Stimulated activated CD8-positive, alpha-beta memory T cell treated with anti-CD3 and anti-CD28 coated beads, Interleukin-15, amount 100 ng/mL, for 1 hour (primary cell): ENCODE results near the gene KRT74.

ENCODE experiments used
- DNase-seq: peaks from one replicate; pipeline ENCODE4 v3.0.0-alpha.2; 2020; ENCODE audit warnings: low read depth

KRT74 gene

DNA sequence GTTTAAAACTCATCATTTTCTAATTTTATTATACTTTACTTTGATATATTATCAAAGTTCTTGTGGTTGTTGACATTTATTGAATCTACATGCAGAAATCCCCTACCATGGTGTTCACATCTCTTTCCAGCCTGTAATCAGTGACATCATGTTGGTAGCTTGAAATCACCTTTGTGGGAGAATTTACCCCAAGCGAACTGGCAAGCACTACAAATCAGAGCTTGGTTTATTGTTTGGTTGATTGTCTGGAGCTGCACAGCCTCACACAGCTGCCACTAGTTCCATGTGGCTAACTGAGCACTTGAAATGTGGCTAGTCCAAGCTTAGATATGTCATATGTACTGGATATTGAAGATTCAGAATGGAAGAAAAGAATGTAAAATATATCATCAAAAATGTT lies 38.1 kb downstream of the KRT74 start:
- DNase-seq, result no peak

DNA sequence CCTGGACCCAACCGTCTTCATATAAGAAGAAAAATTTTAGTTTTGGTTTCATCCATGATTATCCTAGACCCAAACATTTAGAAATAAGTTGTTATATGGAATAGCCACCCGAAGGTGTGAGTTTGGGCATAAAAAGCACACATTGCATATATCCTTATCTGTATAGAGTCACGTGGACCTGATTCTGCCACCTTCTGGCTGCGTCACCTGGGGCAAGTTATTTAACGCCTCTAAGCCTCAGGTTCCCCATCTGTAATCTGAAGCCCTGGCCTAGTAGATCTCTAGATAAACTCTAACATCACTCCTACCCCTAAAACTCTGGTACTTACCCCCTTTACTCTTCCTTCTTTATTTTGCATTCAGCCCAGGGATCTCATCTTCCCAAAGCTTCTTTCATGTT lies 39.2 kb downstream of the KRT74 start:
- DNase-seq, result no peak

DNA sequence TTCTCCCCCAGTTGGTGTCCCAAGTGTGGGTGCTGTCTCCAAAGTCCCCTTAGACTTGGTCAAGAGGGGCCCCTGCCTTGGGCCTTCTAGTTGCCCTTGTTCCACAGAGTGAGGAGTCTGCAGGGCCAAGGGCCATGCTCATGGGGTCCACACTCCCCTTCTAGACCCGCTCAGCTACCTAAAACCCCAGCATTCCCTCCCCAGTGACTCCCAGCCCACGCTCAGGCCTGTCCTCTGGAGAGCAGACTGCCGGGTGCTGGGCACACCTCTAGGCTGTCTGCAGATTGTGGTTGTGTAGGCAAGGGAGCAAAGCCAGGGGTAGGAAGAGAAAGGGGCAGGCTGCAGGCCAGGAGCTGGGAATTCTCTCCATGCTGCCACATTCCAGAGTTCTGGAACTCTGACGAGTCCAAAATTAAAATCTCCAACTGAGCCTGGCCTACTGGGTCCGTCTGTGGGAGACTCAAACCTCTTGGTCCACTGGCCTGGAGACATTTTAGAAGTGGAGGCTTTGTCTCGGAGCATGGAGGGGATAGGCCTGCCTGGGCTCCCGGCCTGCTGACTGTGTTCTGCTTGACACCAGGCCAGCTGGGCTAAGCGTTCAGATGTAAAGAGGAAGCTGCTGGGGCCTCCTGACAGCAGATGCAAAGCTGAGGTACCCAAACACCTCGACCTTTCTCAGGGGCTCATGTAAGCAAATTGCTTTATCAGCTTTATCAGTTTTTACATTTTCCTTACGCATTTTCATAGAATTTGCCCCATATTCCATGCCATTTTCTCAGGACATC lies 39.8 kb downstream of the KRT74 start:
- DNase-seq, result no peak

DNA sequence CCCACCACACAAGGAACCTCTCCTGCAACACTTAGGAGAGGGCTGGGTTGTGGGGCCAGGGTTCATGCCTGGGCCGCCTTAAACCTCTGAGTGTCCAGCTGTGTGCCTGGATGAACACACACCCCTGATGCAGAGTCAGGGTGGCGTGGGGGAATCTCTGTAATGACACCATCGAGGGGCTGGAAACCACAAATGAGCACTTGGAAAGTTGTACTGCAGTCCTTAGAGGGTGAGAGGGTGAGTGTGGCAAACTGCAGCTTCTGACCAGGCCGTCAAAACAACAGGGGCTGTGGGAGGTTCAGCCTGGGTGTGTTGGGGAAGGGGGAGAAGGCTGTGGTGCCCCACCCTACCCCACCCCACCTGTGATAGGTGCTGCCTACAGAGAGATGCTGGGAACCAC lies 41.0 kb downstream of the KRT74 start:
- no peak for DNase-seq

DNA sequence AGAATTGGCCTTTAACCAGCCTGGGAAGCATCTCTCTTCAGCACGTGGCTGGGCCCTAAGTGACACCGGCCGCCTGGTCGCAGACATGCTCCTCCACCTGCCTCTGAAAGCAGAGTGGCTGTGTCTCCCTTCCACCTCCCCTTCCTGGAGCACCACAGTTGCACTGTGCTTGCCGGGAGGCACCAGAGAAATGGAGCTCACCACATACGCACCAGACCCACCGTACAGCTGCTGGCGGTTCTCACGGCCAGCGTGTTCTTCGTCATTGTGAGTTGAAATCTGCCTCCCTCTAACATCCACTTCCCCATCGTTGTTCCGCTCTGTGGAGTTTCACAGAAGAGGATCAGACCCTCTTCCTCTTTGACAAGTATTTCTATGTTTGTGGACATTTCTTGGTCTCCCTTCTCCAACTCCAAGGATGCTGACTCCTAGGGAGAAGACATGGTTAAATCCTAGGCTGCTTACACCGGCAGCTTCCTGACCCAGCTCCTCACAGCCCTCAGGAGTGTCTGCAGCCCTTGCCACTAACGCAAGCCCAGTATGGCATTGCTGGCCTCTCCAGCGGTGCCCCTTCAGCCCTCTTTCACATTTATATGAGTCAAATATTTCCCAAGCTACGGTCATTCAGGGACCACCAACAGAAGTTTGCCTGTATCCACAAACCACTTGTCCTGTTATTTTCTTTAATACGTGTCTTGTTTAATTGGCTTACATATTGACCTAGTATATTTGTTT lies 41.9 kb downstream of the KRT74 start:
- no peak for DNase-seq

DNA sequence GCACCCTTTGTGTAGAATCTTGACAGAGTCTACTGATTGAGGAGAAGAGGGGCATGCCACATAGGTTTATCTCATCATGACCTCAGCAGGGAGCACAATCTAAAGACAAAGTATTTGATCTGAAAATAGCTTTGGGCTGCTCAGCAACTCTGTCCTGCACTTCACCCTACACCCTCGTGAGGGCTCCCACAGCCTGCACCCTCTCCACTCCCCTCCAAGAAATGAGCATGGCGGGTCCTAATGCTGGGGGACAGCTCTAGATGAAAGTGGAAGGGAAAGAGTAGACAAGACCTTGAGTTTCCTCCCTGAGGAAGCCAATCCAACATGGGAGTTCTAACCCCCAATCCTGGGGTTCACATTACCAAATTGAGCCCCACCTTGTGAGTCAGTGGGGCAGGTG lies 42.7 kb downstream of the KRT74 start:
- no peak for DNase-seq

DNA sequence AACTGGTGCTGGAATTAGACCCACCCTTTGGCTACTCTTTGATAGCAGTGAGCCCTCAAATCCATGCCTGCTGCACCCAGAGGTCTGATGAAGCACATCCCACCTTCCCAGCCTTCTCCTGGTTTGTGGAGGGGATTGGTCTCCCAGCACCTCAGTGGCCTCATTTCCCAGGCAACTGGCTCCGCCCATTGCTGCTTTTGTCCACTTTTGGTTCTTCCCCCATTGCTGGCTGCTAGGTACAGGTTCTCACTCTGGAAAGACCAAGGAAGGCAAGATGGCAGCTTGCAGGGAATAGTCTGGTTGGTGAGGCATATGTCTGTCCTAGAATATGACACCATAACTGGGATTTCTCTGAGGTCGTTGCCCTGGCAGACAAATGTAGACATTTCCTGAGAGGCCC lies 43.3 kb downstream of the KRT74 start:
- no peak for DNase-seq

DNA sequence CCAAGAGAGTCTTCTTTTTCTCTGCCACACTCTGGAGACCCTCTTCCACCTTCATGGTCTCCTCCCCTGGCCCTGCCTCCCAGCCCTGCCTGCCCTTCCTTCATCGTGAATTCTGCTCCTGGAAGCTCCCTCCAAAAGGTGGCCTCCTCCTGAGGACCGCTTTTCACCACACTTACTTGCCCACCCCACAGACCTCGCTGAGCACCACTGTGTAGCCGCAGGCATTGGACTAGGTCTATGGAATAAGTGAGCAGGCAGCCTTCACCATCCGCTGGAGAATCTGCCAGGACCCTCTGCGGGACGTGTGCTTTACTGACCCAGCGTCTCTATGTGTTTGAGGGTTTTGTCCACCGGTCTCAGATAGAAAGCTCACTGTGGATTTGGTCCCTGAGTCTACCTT lies 43.8 kb downstream of the KRT74 start:
- no peak for DNase-seq

DNA sequence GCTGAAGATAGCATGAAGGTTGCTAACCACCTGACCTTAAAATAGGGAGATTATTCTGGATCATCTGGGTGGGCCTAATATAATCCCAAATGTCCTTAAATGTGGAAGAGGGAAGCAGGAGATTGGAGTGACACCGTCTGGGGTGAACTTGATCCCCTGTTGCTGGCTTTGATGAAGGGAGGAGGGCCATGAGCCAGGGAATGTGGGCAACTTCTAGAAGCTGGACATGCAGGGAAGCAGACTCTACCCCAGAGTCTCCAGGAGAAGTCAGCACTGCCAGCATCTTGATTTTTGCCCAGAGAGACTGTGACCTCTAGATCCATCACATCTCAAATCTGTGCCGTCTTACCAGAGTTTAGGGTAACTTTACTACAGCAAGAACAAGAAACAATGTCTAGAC lies 44.2 kb downstream of the KRT74 start:
- no peak for DNase-seq

DNA sequence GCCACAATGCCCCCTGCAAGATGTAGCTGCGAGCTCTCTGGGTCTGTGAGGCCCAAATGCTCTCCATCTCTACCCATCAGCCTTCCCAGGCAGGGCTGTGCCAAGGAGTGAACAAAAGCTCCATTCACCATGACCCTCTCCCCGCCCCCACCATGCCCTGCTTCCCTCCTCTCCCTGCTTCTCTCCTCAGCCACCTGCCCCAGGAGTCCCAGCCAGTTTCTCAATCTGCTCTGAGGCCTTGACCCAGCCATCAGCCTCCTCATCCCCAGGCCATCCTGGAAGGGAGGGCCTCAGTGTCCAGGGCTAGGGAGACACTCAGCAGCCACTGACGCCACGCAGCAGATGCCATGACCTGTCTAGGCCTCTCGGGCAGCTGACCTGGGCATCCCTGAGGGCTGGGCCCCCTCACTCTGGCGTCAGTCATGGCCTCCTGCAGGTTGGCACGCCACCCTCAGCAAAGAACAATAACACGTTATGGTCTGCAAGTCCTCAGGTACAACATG lies 45.0 kb downstream of the KRT74 start:
- DNase-seq, result no peak

DNA sequence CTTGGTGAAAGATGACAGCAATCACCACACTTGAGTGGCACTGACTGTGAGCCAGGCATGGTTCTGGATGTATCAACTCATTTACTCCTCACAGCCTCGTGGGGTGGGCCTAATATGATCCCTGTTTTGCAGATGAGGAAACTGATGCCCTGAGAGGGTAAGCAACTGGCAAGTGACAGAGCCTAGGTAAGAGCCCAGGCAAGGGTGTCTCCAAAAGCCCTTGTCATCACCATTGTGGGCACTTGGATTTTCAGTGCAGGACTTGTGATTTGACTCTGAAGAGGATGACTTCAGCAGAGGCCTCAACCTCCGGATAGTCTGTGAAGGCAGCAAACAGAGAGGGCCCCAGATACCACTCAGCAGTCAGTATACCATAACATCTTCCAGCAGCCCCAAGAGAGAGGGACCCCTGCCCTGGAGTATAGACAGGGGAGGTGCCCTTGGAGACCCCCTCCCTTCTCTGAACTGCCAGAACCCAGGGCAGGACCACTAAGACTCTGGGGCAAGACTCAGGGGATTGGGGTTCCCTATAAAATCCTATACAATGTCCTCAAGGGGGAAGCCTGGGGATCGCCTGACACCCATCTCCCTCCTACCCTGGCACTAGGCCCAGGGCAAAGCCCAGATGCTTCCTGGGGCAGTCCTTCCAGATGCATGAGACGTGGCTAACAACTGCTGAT lies 46.4 kb downstream of the KRT74 start:
- DNase-seq, result no peak

DNA sequence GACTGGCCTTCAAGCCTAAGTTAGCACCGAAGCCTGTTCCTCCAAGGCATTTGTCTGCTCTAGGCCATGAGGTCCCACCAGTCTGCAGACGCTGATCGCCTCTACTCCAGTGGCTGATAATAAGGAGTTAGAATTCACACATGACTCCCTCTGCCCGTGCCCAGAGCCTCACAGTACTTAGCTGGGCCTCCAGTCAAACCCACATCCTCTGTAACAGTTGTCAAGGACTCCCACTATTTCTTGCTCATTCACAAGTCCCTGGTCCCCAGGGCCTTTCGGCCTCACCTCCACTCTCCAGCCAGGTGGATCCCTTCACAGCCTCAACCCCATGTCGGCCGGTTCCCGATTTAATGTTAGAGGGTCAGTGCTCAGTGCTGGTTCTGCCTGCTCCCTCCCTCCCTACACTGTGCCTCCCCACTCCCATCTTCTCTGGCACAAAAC lies 47.1 kb downstream of the KRT74 start:
- DNase-seq, result no peak

DNA sequence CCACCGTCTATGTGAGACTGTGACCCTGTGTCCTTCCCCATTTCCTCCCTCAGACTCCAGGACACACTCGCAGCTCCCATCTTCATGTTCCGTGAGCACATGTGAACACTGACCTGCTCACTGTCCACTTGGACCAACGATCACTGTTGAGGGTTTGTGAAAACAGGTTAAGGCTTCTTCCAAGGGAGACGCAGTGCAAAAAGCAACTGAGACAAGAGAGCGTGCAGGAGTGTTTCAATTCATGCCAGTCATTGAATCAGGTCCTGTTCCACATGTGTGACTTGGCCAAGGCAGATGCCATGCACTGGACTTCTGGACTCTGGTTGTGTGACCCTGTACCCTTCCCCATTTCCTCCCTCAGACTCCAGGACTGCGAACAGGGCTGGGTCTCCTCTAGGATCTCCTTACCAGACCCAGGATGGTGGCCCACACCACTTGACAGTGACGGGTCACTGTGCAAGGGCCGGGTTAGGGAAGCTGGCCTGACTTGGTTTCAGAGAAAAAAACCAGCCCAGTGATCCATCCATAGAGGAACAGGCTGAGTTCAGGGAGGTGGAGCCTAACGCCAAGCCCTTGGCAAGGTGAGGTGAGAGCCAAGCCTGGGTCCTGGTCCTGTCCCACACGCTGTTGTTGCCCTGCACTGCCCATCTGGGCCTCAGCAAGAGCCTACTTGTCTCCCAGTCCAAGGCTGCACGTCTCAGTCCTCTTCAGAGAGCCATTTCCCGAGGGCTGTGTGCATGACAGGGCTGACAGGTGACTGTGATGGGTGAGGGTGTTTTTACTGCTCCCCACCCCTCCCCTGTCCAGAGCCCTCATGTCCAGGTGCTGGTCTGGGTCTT lies 47.8 kb downstream of the KRT74 start:
- no peak for DNase-seq

DNA sequence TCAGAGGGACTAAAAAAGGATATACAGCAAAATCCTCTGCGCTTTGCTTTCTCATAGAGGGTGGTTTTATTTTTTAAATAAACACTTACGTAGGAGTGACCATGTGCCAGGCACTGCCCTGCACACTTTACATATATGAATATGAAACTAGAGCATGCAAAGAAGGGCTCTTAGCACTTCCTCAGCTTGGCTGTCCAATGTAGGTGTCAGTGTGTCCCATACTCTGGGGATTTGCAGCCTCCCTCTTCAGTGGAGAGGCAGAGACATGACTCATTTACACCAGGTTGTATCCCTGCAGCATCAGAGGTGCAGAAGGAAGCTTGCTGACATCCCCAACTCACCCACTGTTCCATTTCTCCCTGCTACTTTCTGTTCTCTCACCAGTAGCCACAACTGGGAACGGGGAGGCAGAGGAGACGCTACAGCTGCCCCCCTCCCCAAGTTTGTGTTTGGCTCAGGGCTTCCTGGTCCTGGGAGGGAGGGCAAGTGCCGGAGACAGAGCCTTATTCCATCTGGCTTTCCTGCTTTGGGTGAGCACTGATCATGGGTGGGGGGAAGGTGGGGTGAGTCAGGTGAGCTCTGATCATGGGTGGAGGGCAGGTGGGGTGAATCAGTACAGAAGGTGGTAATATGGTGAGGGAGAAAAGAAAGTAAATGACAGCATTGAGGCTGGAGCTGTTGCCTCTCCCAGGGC lies 48.6 kb downstream of the KRT74 start:
- DNase-seq, result no peak

DNA sequence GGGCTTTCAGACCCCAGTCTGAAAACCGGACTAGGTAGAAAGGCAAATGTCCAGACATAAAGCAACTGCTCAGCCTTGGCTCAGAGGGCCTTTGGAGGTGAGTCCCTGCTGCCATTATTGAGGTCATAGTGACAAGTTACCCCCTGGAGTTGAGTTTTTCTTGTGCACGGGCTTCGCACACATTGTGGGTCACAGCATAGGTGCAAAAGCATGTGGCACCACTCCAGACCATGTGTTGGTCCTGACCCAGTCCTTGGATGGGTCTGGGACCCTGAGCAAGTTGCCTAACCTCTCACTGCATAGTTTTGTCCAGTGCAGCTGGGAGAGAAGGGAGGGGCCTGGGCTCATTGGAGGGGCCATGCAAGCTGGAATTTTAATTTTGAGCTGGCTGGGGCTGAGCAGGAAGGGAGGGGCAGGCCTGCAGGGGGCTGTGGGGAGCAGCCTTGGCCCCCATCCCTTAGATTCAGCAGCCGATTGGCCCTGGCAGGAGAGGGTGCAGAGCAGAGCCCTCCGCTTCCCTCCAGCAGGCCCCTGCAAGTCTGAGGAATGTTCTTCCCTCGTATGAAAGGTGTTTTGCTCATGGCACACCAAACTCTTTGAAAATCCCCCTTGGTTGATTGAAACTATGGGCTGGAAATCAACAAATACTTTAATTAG lies 49.3 kb downstream of the KRT74 start:
- no peak for DNase-seq

DNA sequence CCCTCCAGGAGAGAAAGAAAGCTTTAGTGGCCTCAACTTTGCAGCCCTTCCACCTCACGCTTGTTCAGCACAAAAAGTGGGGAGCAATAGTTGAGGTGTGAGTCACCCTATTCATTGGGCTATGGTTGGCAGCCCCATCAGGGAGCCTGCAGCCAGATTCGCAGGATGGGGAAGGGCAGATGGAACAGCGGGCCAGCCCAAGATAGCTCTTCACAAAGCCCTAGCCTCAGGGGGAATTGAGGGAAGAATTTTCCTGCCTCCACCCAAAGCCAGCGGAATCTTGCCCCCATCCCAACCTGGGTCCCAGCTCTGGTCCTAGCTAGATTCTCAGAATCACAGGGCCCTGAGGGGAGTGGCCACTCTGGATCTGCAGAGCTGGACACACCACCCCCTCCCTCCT lies 49.8 kb downstream of the KRT74 start:
- DNase-seq, result no peak

DNA sequence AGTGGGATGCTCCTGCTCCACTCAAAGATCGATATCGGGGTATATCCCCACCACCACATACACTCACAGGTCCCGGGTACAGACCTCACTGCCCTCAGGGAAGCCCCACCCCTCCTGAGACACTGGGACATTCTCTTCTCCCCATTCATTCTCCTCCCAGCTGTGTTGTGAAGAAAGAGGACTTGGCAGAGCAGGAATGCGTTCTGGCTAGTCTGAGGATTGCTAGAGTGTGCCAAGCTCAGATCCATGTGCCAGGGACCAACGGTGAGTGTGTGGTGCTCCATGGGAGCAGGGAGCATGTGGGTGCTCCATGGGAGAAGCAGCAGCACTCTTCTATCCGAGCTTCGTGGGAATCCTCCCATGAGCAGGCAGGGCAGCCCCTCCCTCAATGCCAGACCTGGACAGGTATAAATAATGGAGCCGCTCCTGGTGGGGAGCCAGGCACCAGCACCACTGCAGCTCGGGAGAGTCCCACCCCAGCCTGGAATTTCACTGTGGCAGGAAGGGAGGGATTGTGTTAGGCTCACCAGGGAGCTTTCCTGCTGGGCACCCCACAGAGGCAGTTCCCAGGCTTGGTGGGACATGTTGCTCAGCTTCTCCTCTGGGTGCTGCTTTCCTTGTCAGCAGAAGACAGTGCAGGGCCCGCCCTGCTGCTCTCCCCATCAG lies 51.2 kb downstream of the KRT74 start:
- DNase-seq, result no peak

DNA sequence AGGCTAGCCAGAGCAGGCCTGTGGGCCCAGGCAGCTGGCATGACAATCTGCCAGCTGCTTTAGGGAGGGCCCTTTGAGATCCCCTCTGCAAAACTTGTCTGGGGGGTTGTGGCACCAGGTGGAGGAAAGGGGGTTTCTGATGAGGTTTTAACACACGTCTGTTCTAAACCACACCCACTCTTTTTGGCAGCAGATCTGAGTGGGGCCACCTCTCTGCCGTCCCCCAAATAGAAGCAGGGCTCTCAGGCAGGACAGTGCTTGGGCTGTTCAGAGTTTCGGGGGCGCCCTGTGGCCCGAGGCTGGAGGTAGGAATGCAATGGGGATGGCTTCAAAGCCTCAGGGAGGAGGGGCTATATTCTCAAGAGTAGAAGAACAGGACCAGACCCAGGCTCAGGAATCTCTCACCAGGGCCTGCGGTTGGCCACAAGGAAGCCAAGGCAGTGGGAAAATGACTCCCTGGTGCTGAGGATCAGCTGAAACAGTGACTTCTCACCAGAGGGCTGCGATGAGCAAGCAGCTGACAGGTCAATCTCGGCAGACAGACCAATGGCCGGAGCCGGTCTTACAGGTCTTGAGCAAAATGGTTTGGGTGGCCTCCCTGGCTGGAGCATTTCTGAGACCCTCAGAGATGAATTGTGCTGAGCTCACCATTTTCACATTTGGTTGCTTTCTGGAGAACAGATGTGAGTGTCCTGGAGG lies 51.9 kb downstream of the KRT74 start:
- no peak for DNase-seq

DNA sequence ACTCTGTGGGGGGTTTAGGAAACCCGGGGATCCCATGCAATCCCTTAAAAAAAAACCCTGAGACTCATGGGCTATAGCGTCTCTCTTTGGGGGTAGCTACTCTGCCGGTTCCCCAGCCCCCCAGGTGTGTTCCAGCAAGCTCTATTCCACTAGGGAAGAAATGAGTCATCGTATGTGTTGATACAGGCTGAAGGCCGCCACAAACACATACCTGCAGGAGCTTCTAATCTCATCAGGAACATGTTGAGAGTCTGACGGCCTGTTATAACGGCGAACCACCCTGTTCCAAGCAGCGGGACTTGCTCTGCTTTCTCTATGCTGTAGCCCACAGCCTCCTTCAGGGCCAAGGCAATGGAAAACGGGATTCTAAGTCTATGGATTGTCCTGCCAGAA lies 52.5 kb downstream of the KRT74 start:
- DNase-seq, result no peak
